ENCODE results near the gene SF1. TPM values are rescaled to one million over a fixed set of nuclear protein-coding genes. Genes with fewer than 3 reads are reported as not detected.

SF1 gene
- total RNA-seq, 1 donor from 2014 or later, result 687 TPM

DNA sequence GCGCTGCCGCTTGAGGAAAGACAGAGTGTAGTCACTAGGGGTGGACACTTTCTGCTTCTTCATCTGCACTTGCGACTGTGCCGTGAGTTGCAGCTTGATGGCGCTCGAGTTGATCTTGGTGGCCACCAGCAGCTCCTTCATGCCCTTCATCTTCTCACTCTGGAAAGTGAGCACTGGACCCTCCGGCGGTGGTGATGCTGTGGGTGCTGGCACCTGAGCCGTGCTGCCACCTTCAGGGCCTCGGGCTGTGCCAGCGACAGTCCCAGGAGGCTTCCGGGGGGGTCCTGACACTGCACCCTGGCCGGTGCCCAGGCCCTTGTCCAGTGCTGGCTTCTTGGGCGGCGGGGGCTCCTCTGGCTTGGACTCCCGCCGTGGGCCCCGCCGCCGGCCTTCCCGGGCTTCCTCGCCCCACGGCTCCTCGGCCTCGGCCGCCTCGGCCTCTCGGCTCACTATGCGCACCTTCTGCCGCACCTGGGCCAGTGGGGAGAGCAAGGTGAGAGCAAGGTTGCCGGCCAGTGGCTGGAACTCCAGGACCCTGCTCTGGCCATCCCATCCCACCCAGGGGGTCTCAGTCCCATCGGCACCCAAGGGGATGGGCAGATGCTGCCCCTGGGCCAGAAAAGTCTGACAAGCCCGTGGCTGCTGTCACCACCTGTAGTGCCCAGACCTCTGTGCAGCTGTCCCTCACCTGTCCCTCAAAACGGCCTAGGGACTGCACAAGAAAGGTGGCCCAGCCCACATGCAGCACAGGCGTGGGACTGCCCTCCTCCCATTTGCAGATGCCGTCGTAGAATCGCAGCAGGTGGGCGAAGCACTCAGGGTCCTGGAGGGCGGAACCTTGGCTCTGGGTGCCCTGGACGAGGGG is 26.2 kb upstream of the SF1 start:
- CTCF ChIA-PET, result interaction anchor here (5.1 kb wide), 1 partner anchor 18 kb away, joined by 29 read pairs; no protein-coding TSS in a partner anchor

GRCh38 chr11:64803846-64804345 is 25.6 kb upstream of the SF1 start:
- peaks cover 40% of the 10 kb centered on the region for H3K36me3 Mint-ChIP-seq (ENCODE audit: low read depth)
- H3K27me3 Mint-ChIP-seq, result no peaks in the 10 kb centered on the region
- POLR2A ChIA-PET, result interaction anchor here (0.9 to 7.1 kb wide), 6 partner anchors 25 to 308 kb away, joined by 3 to 86 read pairs (median 10); partner anchors contain the start of genes RASGRP2, SF1 and TM7SF2

More for the DNA sequence above, 26.2 kb upstream of the SF1 start:
- Mint-ChIP-seq H3K9me3 (no peaks in the 10 kb centered on the region), H3K27me3 (no peaks in the 10 kb centered on the region), H3K4me1 (peaks cover 49% of the 10 kb centered on the region), H3K36me3 (ENCODE audit: low read depth) (peaks cover 35% of the 10 kb centered on the region), H3K4me3 (peak overlapping the region; percentile 87), H3K27ac (no peak overlapping the region)
- POLR2A ChIA-PET, result interaction anchor here (1.0 to 7.1 kb wide), 4 partner anchors 26 to 60 kb away, joined by 3 to 86 read pairs (median 18); partner anchors contain the start of genes RASGRP2 and SF1
- DNase-seq (no peak), ATAC-seq (ENCODE audit: low read depth) (no peak)
- intact Hi-C loops (cut with micrococcal nuclease), result loop anchor here (5.0 kb wide), 1 partner anchor 208 kb away; the partner anchor contains the start of gene ARL2
- TF ChIP-seq, protein P1, sequence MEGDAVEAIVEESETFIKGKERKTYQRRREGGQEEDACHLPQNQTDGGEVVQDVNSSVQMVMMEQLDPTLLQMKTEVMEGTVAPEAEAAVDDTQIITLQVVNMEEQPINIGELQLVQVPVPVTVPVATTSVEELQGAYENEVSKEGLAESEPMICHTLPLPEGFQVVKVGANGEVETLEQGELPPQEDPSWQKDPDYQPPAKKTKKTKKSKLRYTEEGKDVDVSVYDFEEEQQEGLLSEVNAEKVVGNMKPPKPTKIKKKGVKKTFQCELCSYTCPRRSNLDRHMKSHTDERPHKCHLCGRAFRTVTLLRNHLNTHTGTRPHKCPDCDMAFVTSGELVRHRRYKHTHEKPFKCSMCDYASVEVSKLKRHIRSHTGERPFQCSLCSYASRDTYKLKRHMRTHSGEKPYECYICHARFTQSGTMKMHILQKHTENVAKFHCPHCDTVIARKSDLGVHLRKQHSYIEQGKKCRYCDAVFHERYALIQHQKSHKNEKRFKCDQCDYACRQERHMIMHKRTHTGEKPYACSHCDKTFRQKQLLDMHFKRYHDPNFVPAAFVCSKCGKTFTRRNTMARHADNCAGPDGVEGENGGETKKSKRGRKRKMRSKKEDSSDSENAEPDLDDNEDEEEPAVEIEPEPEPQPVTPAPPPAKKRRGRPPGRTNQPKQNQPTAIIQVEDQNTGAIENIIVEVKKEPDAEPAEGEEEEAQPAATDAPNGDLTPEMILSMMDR (IDR thresholded peaks at IDR 0.05), result no peak

DNA sequence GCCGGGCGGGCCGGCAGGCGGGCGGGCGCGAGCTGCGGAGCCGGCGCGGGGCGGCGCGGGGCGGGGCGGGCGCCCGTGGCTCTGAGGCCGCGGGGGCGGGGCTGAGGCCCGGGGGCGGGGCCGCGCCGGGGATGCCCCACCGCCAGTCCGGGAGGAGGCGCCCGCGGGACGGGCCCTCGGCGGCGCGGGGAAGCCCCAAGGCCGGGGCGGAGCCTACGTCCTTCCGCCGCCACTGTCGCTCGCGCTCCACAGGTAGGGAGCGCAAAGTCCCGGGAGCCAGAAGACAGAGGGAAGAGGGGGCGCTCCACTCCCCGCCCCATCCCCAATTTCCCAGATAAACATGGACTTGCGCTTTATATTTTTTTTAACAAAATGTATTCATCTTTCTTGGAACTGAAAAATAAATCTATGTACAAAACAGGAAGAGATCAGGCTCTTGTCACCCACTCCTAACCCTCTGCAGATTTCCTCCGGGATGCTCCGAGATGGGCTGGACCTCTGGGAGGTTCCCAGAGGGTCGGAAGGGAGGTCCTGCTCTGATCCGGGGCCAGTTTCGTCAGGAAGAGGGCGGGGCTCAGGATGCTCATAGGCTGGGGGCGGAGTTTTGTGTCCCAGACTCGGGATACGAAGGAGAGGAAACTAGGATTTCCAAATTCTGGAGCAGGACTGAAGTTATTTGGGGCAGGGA is 25.0 kb upstream of the SF1 start, which contains the start of gene MAP4K2:
TSS of gene MAP4K2 (minus strand) at position 57 of the 688 bp plus-strand sequence. CDS start 65 bp downstream, outside the sequence.
- peaks cover 52% of the 10 kb centered on the region for H3K4me1 Mint-ChIP-seq
- peak; percentile 80 for ATAC-seq (ENCODE audit: low read depth)

More at GRCh38 chr11:64803846-64804345, 25.6 kb upstream of the SF1 start:
- peak overlapping the region; percentile 87 for H3K4me3 Mint-ChIP-seq
- CTCF ChIA-PET, result interaction anchor here (5.1 kb wide), 1 partner anchor 17 kb away, joined by 29 read pairs; no protein-coding TSS in a partner anchor
- DNase-seq (no peak), ATAC-seq (ENCODE audit: low read depth) (no peak)
- peak overlapping the region; percentile 86 for H3K27ac Mint-ChIP-seq
- intact Hi-C loops (cut with micrococcal nuclease), result loop anchor here (1.0 to 5.0 kb wide), 4 partner anchors 47 to 208 kb away; partner anchors contain the start of gene ARL2
- TF ChIP-seq, protein P1 (IDR thresholded peaks at IDR 0.05), result no peak
- H3K4me1 Mint-ChIP-seq, result peaks cover 50% of the 10 kb centered on the region
- no peaks in the 10 kb centered on the region for H3K9me3 Mint-ChIP-seq

DNA sequence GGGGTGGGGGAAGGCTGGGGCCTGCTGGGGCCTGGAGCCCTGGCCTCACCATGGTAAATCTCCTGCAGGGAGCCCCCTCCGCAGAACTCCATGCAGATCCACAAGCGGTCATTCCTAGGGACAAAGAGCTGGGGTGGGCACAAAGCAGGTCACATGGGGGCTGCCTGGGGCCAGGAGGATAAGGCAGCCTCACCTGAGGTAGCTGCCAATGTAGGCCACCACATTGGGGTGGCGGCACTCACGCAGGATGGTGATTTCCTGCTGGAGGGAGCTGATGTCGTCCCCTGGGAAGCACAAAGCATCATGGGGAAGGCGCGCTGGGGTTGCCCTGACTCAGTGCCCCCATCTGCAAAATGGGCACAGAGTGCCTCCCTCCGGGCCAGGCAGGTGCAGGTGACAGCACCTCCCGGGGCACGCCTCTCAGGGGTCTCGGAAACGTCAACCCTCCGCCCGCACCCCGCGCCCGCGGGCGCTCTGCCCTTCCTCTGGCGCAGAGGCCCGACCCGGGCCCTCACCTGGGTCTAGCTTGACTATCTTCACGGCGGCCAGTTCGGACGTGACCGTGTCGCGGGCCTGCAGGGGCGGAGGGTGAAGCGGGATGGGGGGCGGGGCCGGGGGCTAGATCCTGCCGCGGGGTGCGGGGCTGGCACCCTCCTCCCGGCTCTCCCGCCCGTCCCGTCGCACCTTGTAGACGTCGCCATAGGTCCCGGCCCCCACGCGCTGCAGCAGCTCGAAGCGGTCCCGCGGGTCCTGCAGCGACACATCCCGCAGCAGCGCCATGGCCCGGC is 24.2 kb upstream of the SF1 start:
- CTCF ChIA-PET, result interaction anchor here (0.7 to 5.1 kb wide), 4 partner anchors 9 to 114 kb away, joined by 3 to 29 read pairs (median 5); no protein-coding TSS in a partner anchor
- DNase-seq (peak; percentile 52), ATAC-seq (ENCODE audit: low read depth) (peak; percentile 17)
- Mint-ChIP-seq H3K27me3 (no peaks in the 10 kb centered on the region), H3K4me1 (peaks cover 49% of the 10 kb centered on the region), H3K9me3 (no peaks in the 10 kb centered on the region), H3K4me3 (peak overlapping the region; percentile 83), H3K36me3 (ENCODE audit: low read depth) (peaks cover 39% of the 10 kb centered on the region), H3K27ac (peak overlapping the region; percentile 91)
- TF ChIP-seq, protein P1 (IDR thresholded peaks at IDR 0.05), result no peak
- intact Hi-C loops (cut with micrococcal nuclease), result loop anchor here (1.0 to 5.0 kb wide), 6 partner anchors 8 to 210 kb away; partner anchors contain the start of genes ARL2, MEN1 and SF1
- POLR2A ChIA-PET, result interaction anchor here (0.8 to 7.1 kb wide), 18 partner anchors 8 to 331 kb away, joined by 3 to 86 read pairs (median 6); partner anchors contain the start of genes EHD1, MEN1, RASGRP2 and SF1

More for the DNA sequence above, 25.0 kb upstream of the SF1 start, which contains the start of gene MAP4K2:
- ChIA-PET CTCF (interaction anchor here (0.7 to 5.1 kb wide), 4 partner anchors 10 to 115 kb away, joined by 3 to 29 read pairs (median 5); no protein-coding TSS in a partner anchor), POLR2A (interaction anchor here (0.9 to 7.1 kb wide), 12 partner anchors 11 to 329 kb away, joined by 3 to 86 read pairs (median 6); partner anchors contain the start of genes RASGRP2, SF1 and TM7SF2)
- Mint-ChIP-seq H3K36me3 (ENCODE audit: low read depth) (peaks cover 43% of the 10 kb centered on the region), H3K4me3 (peak within 1 kb of the TSS; percentile 87), H3K27ac (peak within 1 kb of the TSS; percentile 91), H3K9me3 (no peaks in the 10 kb centered on the region), H3K27me3 (no peaks in the 10 kb centered on the region)
- peak; percentile 91 for DNase-seq
- TF ChIP-seq, protein P1 (IDR thresholded peaks at IDR 0.05), result no peak
- intact Hi-C loops (cut with micrococcal nuclease), result loop anchor here (1.0 to 5.0 kb wide), 4 partner anchors 47 to 209 kb away; partner anchors contain the start of gene ARL2

All from activated B cell treated with CpG ODN at 0.5 μM for 24 hours (primary cell).